CD4-positive, alpha-beta T cell treated with Interleukin-6 for 4 hours (primary cell): ENCODE results near the gene MEAK7.
A peak's percentile ranks its signal among the peaks of the same experiment; 100 is the strongest.

Experiments
- DNase-seq: peaks from one replicate; pipeline ENCODE4 v3.0.0-alpha.2; 2020; ENCODE audit warnings: mixed read lengths

Gene MEAK7

DNA sequence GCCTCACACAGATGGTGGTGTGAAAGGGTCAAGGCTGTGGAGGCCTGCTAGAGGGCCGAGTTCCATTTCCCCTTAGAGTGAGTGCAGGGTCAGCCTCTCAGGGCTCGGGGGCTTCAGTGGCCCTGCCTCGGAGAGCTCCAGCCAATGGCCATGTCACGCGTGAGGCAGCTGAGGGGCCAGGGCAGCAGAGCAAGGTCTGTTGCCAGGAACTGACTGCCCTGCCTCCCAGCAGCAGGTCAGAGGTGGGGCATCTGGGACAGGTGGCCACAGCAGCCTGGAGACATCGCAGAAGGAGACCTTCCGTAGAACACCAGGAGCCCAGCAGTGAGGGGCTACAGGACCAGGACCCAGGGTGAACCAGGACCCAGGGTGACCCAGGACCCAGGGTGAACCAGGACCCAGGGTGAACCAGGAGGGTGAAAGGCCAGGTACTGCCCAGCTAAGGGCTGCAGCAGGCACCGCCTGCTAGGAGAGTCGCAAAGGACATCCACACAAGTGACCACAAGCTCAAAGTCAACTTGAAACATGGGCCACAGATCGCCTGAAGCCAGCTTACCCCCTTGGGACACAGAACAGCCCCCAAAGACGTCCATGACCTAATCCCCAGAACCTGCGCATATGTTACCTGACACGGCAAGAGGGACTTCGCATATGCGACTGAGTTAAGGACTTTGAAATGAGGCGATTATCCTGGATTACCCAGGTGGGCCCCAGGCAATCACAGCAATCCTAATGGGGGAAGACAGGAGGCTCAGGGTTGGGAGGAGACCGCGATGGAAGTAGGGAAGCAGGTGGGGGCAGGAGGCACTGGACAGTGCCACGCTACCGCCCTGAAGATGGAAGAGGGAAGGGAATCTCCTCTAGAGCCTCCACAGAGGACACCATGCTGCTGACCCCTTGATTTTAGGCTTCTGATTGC, 4.8 kb upstream of the MEAK7 start:
- DNase-seq, result no peak

DNA sequence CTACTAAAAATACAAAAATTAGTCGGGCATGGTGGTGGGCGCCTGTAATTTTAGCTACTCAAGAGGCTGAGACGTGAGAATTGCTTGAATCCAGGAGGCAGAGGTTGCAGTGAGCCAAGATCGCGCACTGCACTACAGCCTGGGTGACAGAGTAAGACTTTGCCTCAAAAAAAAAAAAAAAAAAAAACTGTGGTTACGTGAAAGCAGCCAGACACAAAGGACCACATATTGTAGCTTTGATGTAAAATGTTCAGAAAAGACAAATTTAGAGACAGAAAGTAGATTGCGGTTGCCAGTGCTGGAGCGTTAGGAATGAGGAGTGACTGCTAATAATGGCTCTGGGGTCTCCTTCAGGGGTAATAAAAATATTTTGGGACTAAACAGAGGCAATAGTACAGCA, 4.0 kb upstream of the MEAK7 start:
- peak; percentile 49 for DNase-seq

DNA sequence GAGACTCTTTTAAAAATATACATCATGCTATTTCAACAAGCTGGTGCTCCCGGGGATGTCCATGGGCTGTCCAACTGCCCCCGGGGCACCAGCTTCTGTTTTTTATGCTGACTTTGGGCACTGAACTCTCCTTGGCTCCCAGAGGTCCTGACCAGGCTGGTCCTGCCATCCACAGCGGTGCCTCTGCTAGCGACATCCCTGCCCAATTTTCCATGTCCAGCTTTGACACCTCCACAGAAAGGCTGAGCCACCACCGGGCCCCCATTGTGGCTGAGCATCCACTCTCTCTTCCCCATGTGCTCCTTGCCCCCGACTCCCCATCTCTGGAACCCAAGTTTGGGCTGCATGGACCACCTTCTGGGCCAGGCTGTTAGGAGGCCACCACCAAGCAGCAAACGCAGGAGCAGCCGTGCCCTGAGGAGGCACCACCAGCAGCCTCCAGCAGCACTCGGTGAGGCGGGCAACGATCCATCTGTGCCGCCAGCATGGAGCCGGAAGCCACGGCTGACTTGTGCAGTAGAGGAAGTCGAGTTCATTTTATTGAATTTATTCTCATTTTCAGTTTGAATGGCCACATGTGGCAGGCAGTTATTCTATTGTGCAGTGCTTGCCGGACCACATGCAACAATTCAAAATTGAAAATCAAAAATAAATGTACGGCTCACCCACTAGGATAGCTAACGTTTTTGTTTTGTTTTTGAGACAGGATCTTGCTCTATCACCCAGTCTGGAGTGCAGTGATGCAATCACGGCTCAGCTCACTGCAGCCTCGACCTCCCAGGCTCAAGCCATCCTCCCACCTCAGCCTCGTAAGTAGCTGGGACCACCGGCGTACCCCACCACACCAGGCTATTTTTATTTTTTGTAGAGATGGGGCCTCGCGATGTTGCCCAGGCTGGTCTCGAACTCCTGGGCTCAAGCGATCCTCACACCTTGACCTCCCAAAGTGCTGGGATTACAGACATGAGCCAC, 2.8 kb upstream of the MEAK7 start:
- no peak for DNase-seq

DNA sequence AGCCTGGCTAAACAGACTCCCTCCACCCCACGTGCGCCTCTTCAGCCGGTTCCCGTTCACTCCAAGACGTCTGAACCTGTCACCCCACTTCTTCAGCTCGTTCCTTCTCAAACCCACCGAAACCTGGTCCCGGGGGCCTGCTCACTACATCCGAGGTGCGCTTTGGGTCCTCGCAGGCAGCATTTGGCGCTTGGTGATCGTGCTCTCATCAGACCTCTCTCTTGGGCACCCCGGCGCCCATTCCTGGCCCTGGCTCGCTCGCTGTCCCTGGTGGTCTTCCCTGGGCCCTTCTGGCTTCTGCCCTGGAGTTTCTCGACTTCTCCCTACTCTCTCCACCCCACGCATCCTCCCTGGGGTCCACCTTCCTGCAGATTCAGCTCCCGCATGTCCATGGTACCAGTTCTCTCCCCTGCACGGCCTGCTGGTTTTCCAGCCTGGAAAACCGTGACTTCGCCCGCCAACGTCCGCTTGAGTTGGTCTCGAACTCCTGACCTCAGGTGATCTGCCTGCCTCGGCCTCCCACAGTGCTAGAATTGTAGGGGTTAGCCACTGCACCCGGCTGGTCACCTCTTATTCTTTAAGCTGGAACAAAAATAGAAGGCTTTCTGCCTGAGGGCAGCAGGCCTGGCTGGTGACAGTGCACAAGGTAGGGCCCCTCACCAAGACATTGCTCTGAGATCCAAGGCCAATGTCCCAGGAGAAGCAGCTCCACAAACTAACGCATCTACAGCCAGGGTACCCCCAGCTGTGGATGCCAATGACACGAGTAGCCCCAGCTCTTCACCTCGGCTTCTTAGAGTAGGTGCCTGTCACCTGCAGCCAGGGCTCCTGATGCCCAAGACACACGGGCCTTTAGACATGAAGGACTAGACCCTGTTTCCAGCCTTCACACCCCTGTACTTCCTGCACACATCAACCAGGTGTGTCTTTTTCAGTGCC, 1.1 kb upstream of the MEAK7 start:
- no peak for DNase-seq

DNA sequence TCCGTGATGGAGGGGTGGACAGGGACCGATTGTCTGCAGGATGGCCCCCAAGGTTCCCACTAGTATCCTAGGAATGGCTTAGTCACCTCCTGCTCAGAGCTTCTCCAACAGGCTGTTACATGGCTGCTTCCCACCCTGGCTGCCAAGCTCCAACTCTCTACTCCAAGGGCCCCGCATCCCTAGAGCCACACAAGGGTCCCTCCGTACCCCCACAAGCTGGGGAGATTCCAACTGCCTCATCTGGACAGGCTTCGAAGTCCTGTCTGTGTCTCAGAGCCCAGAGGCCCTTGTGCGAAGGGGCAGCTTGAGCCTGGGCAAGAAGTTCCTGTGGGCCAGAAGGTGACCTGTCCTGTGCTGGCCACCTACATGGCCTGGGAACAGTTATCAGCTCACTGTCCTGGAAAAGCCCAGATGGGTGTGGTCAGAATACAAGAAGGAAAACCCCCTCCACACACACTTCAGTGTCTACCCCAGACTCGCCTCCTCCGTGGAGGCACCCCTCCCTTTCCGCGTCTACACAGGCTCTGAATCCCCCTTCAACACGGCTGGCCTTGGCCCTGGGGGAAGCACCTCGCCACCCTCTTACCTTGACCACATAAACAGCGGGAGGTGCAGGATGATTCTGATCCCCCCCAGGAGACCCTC, 586 bp downstream of the MEAK7 start:
- DNase-seq, result no peak

DNA sequence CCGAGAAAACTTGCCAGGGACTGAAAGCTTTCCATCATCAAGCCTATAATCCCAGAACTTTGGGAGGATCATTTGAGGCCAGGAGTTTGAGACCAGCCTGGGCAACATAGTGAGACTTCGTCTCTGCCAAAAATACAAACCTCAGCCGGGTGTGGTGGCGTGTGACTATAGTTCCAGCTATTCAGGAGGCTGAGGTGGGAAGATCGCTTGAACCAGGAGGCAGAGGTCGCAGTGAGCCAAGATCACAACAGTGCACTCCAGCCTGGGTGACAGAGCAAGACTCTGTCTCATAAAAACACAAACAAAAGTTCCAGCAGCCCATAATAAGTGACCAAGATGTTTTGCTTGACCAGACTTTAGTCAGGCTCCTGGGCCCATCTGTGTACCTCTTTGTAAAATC, 1.9 kb downstream of the MEAK7 start:
- no peak for DNase-seq

DNA sequence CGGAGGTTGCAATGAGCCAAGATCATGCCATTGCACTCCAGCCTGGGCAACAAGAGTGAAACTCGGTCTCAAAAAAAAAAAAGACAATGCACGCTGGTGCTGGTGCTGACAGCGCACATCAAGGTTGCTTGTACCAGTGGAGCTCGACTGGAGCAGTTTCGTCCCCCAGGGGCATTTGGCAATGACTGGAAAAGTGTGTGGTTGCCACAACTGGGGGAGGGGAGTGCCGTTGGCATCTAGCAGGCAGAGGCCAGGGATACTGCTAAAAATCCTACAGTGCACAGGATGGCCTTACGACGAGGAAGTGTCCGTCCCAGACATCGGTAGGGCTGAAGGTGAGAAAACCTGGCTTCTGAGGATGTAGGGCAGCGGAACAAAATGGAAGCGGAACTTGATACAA, 2.4 kb downstream of the MEAK7 start:
- DNase-seq, result no peak

DNA sequence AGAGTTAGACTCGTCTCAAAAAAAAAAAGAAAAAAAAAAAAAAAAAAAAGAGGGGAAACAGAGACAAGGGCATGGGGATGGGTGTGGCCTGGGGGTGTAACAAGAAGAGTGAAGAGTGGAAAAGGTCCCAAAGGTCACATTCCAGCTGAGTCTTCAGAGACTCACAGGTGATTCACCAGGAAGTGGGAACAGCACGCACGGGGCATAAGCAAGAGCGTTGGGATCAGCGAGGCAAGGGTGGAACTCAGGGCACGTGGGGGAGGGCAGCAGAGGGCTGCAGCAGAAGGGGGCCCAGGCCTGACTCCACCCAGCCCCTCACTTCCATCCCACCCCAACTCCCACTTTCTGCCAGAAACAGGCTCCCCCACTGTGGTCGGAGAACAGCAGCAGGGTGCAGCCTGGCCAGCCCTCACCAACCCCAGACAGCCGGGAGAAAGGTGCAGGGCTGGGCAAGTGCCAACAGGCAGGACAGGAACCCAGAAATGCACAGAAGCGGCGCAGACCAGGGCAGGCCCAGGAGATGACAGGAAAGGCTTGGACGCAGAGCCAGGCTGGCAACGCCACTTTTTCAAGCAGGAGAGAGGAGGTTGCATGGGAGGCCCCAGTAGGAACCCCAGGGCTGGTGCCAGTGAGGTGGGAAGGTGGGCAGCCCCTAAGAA, 3.3 kb downstream of the MEAK7 start:
- no peak for DNase-seq

DNA sequence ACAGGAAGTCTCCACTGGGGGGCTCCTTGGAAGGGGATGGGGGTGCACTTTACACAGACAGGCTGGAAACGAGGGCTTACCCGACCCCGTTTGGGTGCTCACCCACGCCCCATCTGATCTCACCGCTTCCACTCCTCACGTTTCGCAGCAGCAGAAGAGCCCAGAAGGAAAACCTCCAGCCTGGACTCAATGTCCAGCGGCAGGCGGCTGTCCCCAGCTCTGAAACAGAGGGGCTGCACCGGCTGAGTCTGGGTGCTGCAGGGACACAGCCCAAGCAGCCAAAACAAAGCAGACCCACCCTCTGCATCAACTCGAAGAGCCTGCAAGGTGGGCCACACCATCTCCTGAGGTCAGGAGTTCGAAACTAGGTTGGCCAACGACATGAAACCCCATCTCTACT, 3.9 kb downstream of the MEAK7 start:
- no peak for DNase-seq

DNA sequence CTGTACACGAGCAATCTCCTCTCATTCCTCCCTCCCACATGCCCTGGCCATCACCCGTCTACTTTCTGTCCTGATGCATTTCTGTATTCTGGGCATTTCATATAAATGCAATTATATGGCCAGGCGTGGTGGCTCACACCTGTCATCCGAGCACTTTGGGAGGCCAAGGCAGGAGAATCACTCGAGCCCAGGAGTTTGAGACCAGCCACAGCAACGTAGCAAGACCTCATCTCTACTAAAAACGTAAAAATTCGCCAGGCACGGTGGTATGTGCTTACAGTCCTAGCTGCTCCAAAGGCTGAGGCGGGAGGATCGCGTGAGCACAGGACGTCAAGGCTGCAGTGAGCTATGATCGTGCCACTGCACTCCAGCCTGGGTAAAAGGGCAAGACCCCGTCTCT, 4.8 kb downstream of the MEAK7 start:
- DNase-seq, result no peak

DNA sequence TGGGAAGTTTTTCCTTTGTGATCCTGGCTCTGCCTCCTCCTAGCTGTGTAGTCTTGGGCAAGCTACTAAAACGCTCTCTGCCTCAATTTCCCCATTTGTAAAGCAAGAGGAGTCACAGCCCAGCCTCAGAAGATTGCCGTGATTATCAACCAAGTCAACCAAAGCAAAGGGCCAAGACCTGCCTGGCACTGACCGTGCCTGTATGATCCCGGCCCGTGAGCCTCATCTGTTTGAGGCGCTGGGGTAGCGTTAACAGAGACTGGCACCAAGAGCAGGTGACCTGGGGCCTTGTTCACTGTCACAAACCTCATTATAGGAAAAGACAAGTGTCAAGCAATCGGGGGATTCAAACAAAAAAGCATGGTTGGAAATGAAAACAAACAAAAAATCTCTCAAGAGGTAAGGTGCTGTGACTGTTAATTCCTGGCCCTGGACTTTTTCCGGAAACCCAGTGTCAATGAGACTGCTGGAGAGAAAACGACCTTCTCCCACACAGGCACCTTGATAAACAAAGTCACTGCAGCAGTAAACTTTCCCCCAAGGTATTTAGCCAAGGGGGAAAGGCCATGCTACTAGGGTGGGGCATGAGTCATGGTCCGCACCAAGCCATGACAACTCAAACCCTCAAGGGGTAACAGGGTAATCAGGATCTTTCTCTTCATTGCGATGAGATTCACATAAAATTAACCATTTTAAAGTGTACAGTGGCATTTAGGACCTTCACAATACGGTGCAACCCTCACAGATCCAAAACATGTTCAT, 5.4 kb downstream of the MEAK7 start:
- no peak for DNase-seq

DNA sequence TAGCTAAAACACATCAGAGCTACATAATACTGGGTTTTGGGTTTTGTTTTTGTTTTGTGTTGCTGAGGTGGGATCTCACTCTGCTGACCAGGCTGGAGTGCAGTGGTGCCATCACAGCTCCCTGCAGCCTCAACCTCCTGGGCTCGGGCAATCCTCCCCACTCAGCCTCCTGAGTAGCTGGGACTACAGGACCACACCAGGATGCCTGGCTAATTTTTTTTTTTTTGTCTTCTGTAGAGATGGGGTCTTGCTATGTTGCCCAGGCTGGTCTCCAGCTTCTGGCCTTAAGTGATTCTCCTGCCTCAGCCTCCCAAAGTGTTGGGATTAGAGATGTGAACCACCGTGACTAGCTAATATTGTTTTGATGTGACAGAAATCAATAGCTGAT, 6.2 kb downstream of the MEAK7 start:
- no peak for DNase-seq

DNA sequence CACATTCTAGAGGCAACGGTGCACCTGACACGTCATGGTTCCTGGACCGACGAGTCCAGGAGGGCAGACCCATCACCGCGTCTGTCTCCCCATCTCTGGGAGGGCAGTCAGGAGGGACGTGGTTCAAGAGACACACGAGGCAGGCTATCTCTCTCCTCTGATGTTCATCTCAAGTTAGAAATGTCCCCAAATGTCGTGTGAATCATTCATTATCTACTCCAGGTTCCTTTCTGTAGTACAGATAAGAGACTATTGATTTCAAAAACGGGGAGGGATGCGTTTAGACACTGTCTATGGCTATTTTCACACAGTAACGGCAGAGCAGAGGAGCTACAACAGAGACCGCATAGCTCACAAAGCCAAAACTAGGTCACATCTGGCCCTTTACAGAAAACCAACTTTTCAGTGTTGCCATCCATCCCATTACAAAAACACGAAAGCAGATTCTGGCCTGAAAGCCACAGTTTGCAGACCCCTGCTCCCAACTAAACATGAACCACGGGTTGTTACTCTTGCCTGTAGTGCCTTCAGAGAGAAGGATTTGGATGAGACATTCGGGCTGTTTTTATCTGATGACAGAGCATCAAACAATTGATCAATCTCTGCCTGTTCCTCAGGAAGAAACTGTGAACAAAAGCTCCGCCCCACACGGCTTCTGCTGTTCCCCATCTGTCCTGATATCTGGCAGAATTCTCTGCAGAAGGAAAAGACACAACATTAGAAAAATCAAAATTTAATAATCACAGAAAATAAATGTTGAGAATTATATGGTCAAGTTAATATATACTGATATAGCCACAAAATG, 6.8 kb downstream of the MEAK7 start:
- no peak for DNase-seq

DNA sequence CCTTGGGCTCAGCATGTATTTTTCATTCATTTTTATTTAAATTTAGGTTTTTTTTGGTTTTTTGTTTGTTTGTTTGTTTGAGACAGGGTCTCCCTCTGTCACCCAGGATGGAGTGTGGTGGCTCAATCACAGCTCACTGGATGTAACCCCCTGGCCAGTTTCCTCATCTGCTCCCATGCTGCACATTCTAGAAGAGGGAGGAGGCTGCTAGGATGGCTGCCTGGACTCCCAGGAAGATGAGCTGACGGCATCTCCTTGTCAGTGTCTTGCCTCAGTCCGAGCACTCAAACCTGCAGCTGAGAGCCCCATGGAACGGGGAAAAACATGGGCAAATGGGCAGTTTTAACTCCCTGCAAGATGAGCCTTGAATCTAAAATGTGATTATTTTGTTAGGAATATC, 7.5 kb downstream of the MEAK7 start:
- no peak for DNase-seq

DNA sequence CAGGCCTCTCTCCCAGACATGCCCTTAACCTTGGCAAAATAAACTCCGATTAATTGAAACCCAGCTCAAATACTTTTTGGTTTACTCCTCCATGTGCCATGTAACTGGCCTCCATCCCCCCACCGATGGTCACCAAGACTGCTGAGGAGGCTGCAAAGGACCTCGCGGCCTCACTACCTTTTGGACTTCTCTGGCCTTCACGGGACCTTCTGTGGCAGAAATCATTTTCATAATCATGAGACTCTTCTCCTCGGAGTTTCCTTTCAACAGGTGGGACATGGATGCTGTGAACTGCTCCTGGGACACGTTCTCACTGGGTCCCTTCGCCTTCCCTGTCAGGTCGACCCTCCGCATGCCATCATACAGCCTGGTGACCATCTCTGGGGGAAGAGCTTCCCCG, 9.0 kb downstream of the MEAK7 start:
- no peak for DNase-seq

DNA sequence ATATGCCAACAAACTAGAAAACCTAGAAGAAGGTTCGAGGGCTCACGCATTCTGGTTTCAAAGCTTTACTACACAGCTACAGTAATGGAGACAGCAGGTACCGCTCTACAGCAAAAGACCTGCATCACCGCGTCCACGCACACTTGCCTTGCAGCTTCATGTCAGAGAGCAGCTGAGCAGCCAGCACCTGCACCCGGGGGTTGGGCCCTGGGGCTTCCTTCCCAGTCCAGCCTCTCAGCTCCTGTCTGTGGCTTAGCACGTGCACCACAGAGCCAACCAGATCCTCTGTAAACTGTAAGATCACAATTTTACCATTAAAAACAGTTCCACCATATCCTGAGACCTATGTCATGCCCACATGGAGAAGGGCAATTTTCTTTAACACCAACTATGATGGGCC, 15.3 kb downstream of the MEAK7 start:
- no peak for DNase-seq

DNA sequence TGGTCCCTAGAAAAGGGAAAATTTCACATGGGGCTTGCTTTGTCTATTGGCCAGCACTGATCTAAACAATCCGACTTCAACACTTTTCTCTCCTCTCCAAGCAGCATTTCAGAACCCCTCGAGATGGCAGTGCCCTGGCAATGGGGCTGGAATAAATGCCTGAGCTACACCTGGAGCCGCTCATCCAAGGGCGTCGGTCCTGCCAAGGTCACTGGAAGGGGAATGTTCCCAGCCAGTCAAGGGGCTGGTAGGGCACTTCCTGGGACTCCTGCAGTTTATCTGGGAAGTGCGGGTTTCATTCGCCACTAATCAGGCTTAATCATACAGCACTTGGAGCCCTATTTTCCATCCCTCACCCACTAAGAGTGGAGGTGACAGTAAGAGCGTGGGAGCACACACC, 17.1 kb downstream of the MEAK7 start:
- DNase-seq, result no peak

DNA sequence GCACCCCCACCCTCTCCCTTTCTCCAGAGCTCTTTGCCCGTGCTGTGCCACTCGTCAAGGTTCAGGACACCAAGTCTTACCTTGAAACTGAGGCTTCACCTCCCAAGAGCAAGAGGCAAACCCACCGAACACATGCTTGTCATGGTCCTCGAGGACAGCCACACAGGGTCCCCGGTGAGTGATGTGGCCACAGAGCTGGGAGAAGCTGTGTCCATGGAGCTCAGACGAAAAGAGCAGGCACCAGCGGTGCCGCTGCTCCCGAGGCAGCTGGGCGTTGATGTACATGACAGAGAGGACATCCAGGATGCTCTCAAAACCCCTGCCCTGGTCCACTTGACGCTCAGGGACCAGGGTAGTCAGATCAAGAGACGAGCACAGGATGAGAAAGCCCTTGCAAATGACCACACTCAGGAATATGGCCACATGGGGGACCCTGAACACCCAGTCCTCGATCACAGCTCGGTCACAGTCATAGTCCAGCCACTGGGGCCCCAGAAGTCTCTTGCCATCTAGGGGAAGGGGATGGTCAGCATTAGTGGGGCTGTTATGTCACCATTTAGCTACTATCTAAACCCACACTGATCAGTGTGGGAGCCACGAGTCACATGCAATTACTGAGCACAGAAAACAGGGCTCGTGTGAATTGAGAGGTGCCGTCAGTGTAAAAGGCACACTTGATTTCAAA, 17.8 kb downstream of the MEAK7 start:
- no peak for DNase-seq

DNA sequence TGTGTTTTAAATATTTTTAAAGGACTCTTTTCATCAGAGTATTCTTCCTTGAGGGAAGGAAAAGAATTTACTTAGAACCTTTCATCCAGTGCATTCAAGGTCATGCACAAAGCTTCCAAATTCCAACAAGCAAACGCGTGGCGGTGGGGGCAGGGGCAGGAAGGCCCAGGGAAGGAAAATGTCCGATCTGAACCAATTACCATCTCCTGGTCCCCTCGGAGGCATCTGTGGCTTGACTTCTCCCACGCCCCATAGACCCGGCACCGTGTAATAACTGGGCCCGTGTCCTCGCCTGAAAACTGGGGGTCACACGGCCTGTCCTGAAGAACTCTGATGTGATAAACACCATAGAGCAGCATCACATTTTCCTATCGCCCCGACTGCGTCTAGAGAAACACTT, 18.3 kb downstream of the MEAK7 start:
- no peak for DNase-seq
